HEK293 (cell line): ENCODE results near the gene ANKRD11.

Experiments
- CTCF ChIA-PET: fragments of 350-600 bp; formaldehyde crosslinking; extraction: SDS; loops from one replicate; lab custom pipeline; 2021; ENCODE audit warnings: antibody characterized with exemption; lab: Yijun Ruan, JAX
- POLR2A ChIA-PET: fragments of 300-600 bp; formaldehyde crosslinking; extraction: SDS; loops from one replicate; lab custom pipeline; 2020; ENCODE audit warnings: antibody characterized with exemption, inconsistent platforms; lab: Yijun Ruan, JAX
- H3K27ac ChIP-seq: fragments of 200-500 bp; sonication (Bioruptor generic); 2 replicates; pipeline ENCODE4 v1.5.1; 2014; ENCODE audit warnings: low read depth, low read length, control low read depth, inconsistent platforms; ENCODE audit errors: extremely low read depth
- H3K36me3 ChIP-seq, 2 experiments: fragments of 200-500 bp in 1 of 2; sonication (Bioruptor generic) in 1 of 2; 1 replicate in 1 of 2; 2 replicates in 1 of 2; pipeline ENCODE4 v1.5.1; 2014 to 2017; ENCODE audit warnings: inconsistent platforms in 2 of 2, low read length in 2 of 2; ENCODE audit not compliant: control insufficient read depth in 2 of 2, insufficient read depth in 1 of 2
- H3K4me1 ChIP-seq: fragments of 200-500 bp; sonication (Bioruptor generic); 2 replicates; pipeline ENCODE4 v1.5.1; 2014; ENCODE audit warnings: mild to moderate bottlenecking, low read length, inconsistent platforms; ENCODE audit not compliant: control insufficient read depth, insufficient read depth
- H3K4me3 ChIP-seq: 2 replicates; pipeline ENCODE4 v1.5.1; 2011; ENCODE audit warnings: low read depth, mild to moderate bottlenecking, control low read depth, low read length, moderate library complexity
- H3K9me3 ChIP-seq: fragments of 200-500 bp; sonication (Bioruptor generic); 2 replicates; pipeline ENCODE4 v1.5.1; 2014; ENCODE audit warnings: low read depth, low read length, inconsistent platforms; ENCODE audit not compliant: control insufficient read depth, insufficient read depth
- BCL11B ChIP-seq: fragments of 450-650 bp; formaldehyde crosslinking; IDR thresholded peaks from 2 replicates; pipeline ENCODE4 v1.5.1; 2016; ENCODE audit warnings: low read depth, missing biosample characterization, missing genetic modification characterization
- GLIS2 ChIP-seq: fragments of 450-650 bp; formaldehyde crosslinking; IDR thresholded peaks from 2 replicates; pipeline ENCODE4 v1.5.1; 2016; ENCODE audit warnings: missing biosample characterization, missing genetic modification characterization
- KLF16 ChIP-seq: fragments of 450-650 bp; formaldehyde crosslinking; IDR thresholded peaks from 2 replicates; pipeline ENCODE4 v1.5.1; 2017; ENCODE audit warnings: missing biosample characterization, missing genetic modification characterization
- PRDM4 ChIP-seq: fragments of 450-650 bp; formaldehyde crosslinking; IDR thresholded peaks from 2 replicates; pipeline ENCODE4 v1.5.1; 2017; ENCODE audit warnings: missing biosample characterization, missing genetic modification characterization
- REST ChIP-seq: fragments of 450-650 bp; formaldehyde crosslinking; IDR thresholded peaks from 2 replicates; pipeline ENCODE4 v1.5.1; 2016; ENCODE audit warnings: missing biosample characterization, missing genetic modification characterization
- SCRT1 ChIP-seq: fragments of 450-650 bp; formaldehyde crosslinking; IDR thresholded peaks from 2 replicates; pipeline ENCODE4 v1.5.1; 2016; ENCODE audit warnings: missing biosample characterization, missing genetic modification characterization, borderline replicate concordance
- SP3 ChIP-seq: fragments of 450-650 bp; formaldehyde crosslinking; IDR thresholded peaks from 2 replicates; pipeline ENCODE4 v1.5.1; 2016; ENCODE audit warnings: missing biosample characterization, missing genetic modification characterization
- ZBTB7A ChIP-seq: fragments of 450-650 bp; formaldehyde crosslinking; IDR thresholded peaks from 2 replicates; pipeline ENCODE4 v1.5.1; 2016; ENCODE audit warnings: low read depth, missing biosample characterization, missing genetic modification characterization
- ZFHX2 ChIP-seq: fragments of 450-650 bp; formaldehyde crosslinking; conservative IDR thresholded peaks from 2 replicates; pipeline ENCODE4 v1.5.1; 2016; ENCODE audit warnings: missing biosample characterization, missing genetic modification characterization
- ZNF133 ChIP-seq: fragments of 450-650 bp; formaldehyde crosslinking; IDR thresholded peaks from 2 replicates; pipeline ENCODE4 v1.5.1; 2016; ENCODE audit warnings: missing biosample characterization, missing genetic modification characterization
- ZNF202 ChIP-seq: fragments of 450-650 bp; formaldehyde crosslinking; IDR thresholded peaks from 2 replicates; pipeline ENCODE4 v1.5.1; 2016; ENCODE audit warnings: missing biosample characterization, missing genetic modification characterization, borderline replicate concordance
- ZNF211 ChIP-seq: fragments of 450-650 bp; formaldehyde crosslinking; IDR thresholded peaks from 2 replicates; pipeline ENCODE4 v1.5.1; 2016; ENCODE audit warnings: low read depth, missing biosample characterization, missing genetic modification characterization
- ZNF214 ChIP-seq: fragments of 450-650 bp; formaldehyde crosslinking; IDR thresholded peaks from 2 replicates; pipeline ENCODE4 v1.5.1; 2017; ENCODE audit warnings: missing biosample characterization, mild to moderate bottlenecking, missing genetic modification characterization, borderline replicate concordance
- ZNF26 ChIP-seq: fragments of 450-650 bp; formaldehyde crosslinking; IDR thresholded peaks from 2 replicates; pipeline ENCODE4 v1.5.1; 2016; ENCODE audit warnings: missing biosample characterization, missing genetic modification characterization
- ZNF596 ChIP-seq: fragments of 450-650 bp; IDR thresholded peaks from 2 replicates; pipeline ENCODE4 v1.5.0; 2018; ENCODE audit warnings: missing biosample characterization, mild to moderate bottlenecking, missing genetic modification characterization, moderate library complexity
- ZNF707 ChIP-seq: fragments of 450-650 bp; formaldehyde crosslinking; IDR thresholded peaks from 2 replicates; pipeline ENCODE4 v1.5.1; 2016; ENCODE audit warnings: missing biosample characterization, missing genetic modification characterization
- ZNF768 ChIP-seq: fragments of 450-650 bp; formaldehyde crosslinking; IDR thresholded peaks from 2 replicates; pipeline ENCODE4 v1.5.1; 2018; ENCODE audit warnings: missing biosample characterization, mild to moderate bottlenecking, missing genetic modification characterization

ANKRD11 gene

GRCh38 chr16:89452925-89453324, 37.4 kb downstream of the ANKRD11 start:
- POLR2A ChIA-PET = no interaction called here
- Histone ChIP-seq H3K27ac (no peak overlapping the region), H3K4me3 (no peak overlapping the region), H3K9me3 (no peaks in the 10 kb centered on the region), H3K4me1 (peaks cover 4% of the 10 kb centered on the region), H3K36me3 (no peaks in the 10 kb centered on the region)
- CTCF ChIA-PET = interaction anchor here (0.7 kb wide), 1 partner anchor 152 kb away, joined by 3 read pairs; no protein-coding TSS in a partner anchor
- TF ChIP-seq ZNF26 (tag by site-specific recombination) = no peak
- no peak for TF ChIP-seq GLIS2 (tag by site-specific recombination)
- TF ChIP-seq KLF16 (tag by site-specific recombination) = no peak
- TF ChIP-seq ZNF596 (tag by site-specific recombination) = no peak
- no peak for TF ChIP-seq ZNF768 (tag by site-specific recombination)
- no peak for TF ChIP-seq REST (tag by site-specific recombination)

GRCh38 chr16:89452241-89452640, 38.1 kb downstream of the ANKRD11 start:
- Histone ChIP-seq H3K4me1 (peaks cover 5% of the 10 kb centered on the region), H3K9me3 (no peaks in the 10 kb centered on the region), H3K4me3 (no peak overlapping the region), H3K36me3 (no peaks in the 10 kb centered on the region), H3K27ac (no peak overlapping the region)
- ChIA-PET CTCF (interaction anchor here (0.7 kb wide), 1 partner anchor 197 kb away, joined by 3 read pairs; no protein-coding TSS in a partner anchor), POLR2A (no interaction called here)
- TF ChIP-seq SCRT1 (tag by site-specific recombination) (no peak), ZNF214 (tag by site-specific recombination) (no peak), PRDM4 (tag by site-specific recombination) (no peak), ZBTB7A (tag by site-specific recombination) (no peak), BCL11B (no peak), ZNF133 (tag by site-specific recombination) (no peak), KLF16 (tag by site-specific recombination) (no peak), ZNF202 (tag by site-specific recombination) (no peak), SP3 (tag by site-specific recombination) (no peak), ZNF211 (tag by site-specific recombination) (no peak), ZNF707 (tag by site-specific recombination) (no peak), ZFHX2 (tag by site-specific recombination) (no peak)
